Common myeloid progenitor, CD34-positive (primary cell): ENCODE measurements around the gene AGMO.

Source experiments
- CTCF ChIA-PET: fragments of 350-600 bp; sonication (Branson Sonifier 250); formaldehyde crosslinking; loops from one replicate; lab custom pipeline; 2021; ENCODE audit warnings: antibody characterized with exemption; lab: Charles Lee
- POLR2A ChIA-PET: fragments of 350-600 bp; sonication (Branson Sonifier 250); formaldehyde crosslinking; loops from one replicate; lab custom pipeline; 2021; ENCODE audit warnings: antibody characterized with exemption; lab: Charles Lee
- DNase-seq, 3 donors: peaks; one replicate each; pipeline versions ENCODE4 v3.0.0 to v3.0.0-alpha.2; 2013
- H3K27ac ChIP-seq, 2 experiments: 1 replicate in 1 of 2; 2 replicates in 1 of 2; pipeline ENCODE4 v1.7.0; 2013; ENCODE audit warnings: inconsistent platforms in 2 of 2, low read length in 2 of 2, mild to moderate bottlenecking in 2 of 2, low read depth in 1 of 2, moderate library complexity in 1 of 2; ENCODE audit not compliant: severe bottlenecking in 2 of 2, insufficient read depth in 1 of 2, poor library complexity in 1 of 2
- H3K27me3 ChIP-seq, 5 experiments: replicated peaks in 2 of 5; 1 replicate in 3 of 5; 2 replicates in 2 of 5; pipeline versions ENCODE4 v1.6.1 to v1.7.0; 2013; ENCODE audit warnings: low read length in 4 of 5, mild to moderate bottlenecking in 2 of 5, moderate library complexity in 2 of 5, inconsistent platforms in 1 of 5; ENCODE audit not compliant: insufficient read depth in 5 of 5, control insufficient read depth in 4 of 5
- H3K36me3 ChIP-seq, 4 experiments: 1 replicate in 2 of 4; 2 replicates in 2 of 4; pipeline versions ENCODE4 v1.6.1 to v1.7.0; 2013; ENCODE audit warnings: low read length in 3 of 4, control low read depth in 1 of 4, mild to moderate bottlenecking in 1 of 4; ENCODE audit not compliant: control insufficient read depth in 4 of 4, insufficient read depth in 4 of 4
- H3K4me1 ChIP-seq, 4 experiments: 1 replicate in 3 of 4; 2 replicates in 1 of 4; pipeline versions ENCODE4 v1.6.1 to v1.7.1; 2013; ENCODE audit warnings: low read length in 3 of 4, mild to moderate bottlenecking in 3 of 4, control low read depth in 1 of 4, inconsistent platforms in 1 of 4, moderate library complexity in 1 of 4; ENCODE audit not compliant: control insufficient read depth in 4 of 4, insufficient read depth in 4 of 4; ENCODE audit errors: control extremely low read depth in 1 of 4
- H3K4me3 ChIP-seq, 7 experiments: 1 replicate in 4 of 7; 2 replicates in 3 of 7; pipeline versions ENCODE4 v1.5.1 to v1.7.0; 2013; ENCODE audit warnings: mild to moderate bottlenecking in 7 of 7, low read length in 6 of 7, moderate library complexity in 6 of 7, inconsistent platforms in 2 of 7, low read depth in 2 of 7, control low read depth in 1 of 7; ENCODE audit not compliant: insufficient read depth in 4 of 7, control insufficient read depth in 1 of 7; ENCODE audit errors: extremely low read depth in 1 of 7
- H3K9me3 ChIP-seq, 5 experiments: 1 replicate in 4 of 5; 2 replicates in 1 of 5; pipeline versions ENCODE4 v1.6.1 to v1.7.1; 2013; ENCODE audit warnings: low read length in 4 of 5, mild to moderate bottlenecking in 2 of 5, inconsistent platforms in 1 of 5, low read depth in 1 of 5, moderate library complexity in 1 of 5; ENCODE audit not compliant: control insufficient read depth in 4 of 5, insufficient read depth in 2 of 5; ENCODE audit errors: control extremely low read depth in 1 of 5
- WGBS: methylation state at CpG from one replicate; pipeline ENCODE4 v1.1.5; 2013; ENCODE audit not compliant: insufficient coverage; 5-methylcytosine and 5-hydroxymethylcytosine counted together

The AGMO gene

DNA sequence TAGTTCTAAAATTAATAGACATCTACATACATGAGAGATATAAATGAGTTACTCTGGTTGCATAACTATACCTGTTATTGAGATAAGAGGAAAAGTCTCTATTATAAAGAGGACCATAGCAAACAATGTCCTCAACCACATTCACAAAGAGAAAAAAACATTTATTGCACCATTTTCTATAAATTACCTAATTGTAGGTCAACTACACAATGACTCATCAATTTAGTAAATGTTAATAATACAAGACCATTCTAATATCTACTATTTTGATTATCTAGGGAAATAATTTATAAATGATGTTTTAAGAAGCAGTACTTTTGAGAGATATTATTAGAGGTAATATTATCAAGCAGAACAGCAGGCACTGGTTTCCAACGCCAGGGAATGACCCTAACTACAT is 246.1 kb downstream of the AGMO start:
- no peak overlapping the region for H3K27ac ChIP-seq
- H3K36me3 ChIP-seq, result no peaks in the 10 kb centered on the region
- no CpG with 5 or more reads among the region's 1 CpG for WGBS
- POLR2A ChIA-PET, result no interaction called here
- H3K4me3 ChIP-seq, result no peak overlapping the region
- H3K4me1 ChIP-seq, result peaks cover 0 to 5% (median 0%) of the 10 kb centered on the region in 4 experiments
- CTCF ChIA-PET, result interaction anchor here (1.1 to 1.2 kb wide), 2 partner anchors 9 to 11 kb away, joined by 3 to 4 read pairs; no protein-coding TSS in a partner anchor
- peaks cover 0 to 2% (median 0%) of the 10 kb centered on the region in 5 experiments for H3K9me3 ChIP-seq
- DNase-seq, result no peak
- no peaks in the 10 kb centered on the region for H3K27me3 ChIP-seq

DNA sequence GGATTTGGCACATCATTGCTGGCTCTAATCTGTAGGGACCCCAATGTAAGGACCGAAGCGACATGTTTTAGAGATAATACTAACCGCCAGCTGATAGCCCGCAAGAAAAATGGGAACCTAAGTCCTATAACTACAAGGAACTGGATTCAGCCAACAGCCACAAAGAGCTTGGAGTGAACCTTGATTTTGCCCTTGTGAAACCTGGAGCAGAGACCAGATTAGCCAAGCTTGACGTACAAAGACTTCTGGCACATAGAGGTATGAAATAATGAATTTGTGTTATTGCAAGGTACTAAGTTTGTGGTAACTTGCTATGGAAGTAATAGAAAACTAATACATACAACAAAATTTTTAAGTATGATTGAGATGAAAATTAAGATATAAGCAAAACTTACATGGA is 246.9 kb downstream of the AGMO start:
- POLR2A ChIA-PET, result no interaction called here
- CTCF ChIA-PET, result interaction anchor here (1.1 kb wide), 1 partner anchor 10 kb away, joined by 4 read pairs; no protein-coding TSS in a partner anchor
- Histone ChIP-seq H3K9me3 (peaks cover 0 to 2% (median 0%) of the 10 kb centered on the region in 5 experiments), H3K27ac (no peak overlapping the region), H3K27me3 (no peaks in the 10 kb centered on the region), H3K4me3 (no peak overlapping the region), H3K4me1 (peaks cover 0 to 5% (median 0%) of the 10 kb centered on the region in 4 experiments), H3K36me3 (no peaks in the 10 kb centered on the region)
- no peak for DNase-seq
- 97% methylated on average over 4 of the region's 5 CpGs for WGBS

DNA sequence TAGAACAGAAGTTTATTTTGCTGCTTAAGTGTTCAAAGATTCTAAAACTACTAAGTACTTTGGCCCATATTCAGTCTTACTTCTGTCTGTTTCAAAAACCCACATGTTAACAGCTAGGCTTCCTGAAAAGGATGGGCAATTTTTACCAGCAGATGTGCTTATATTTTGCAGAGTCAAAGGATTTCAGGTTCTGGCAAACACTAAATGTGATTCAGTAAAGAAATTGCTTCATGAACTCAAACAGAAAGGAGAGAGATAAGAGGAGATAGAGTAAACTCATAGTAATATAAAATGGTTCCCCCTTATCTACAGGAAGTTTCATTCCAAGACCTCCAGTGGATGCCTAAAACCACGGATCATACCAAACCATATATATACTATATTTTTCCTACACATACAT is 248.5 kb downstream of the AGMO start:
- H3K4me1 ChIP-seq, result peaks cover 0 to 5% (median 0%) of the 10 kb centered on the region in 4 experiments
- no peak overlapping the region for H3K4me3 ChIP-seq
- POLR2A ChIA-PET, result no interaction called here
- DNase-seq, result peak in 2 of 3 donors; percentile 14 to 40
- H3K27me3 ChIP-seq, result no peaks in the 10 kb centered on the region
- CTCF ChIA-PET, result interaction anchor here (0.6 to 0.7 kb wide), 2 partner anchors 9 to 115 kb away, joined by 3 read pairs; no protein-coding TSS in a partner anchor
- WGBS, result no CpG with 5 or more reads among the region's 1 CpG
- peak overlapping the region in 1 of 2 experiments; percentile 5 for H3K27ac ChIP-seq
- H3K9me3 ChIP-seq, result peaks cover 0 to 2% (median 0%) of the 10 kb centered on the region in 5 experiments
- H3K36me3 ChIP-seq, result no peaks in the 10 kb centered on the region

- CTCF ChIA-PET, result interaction anchor here (0.7 kb wide), 1 partner anchor 10 kb away, joined by 3 read pairs; no protein-coding TSS in a partner anchor
- DNase-seq, result no peak
- H3K9me3 ChIP-seq, result peaks cover 0 to 2% (median 0%) of the 10 kb centered on the region in 5 experiments
- no peak overlapping the region for H3K27ac ChIP-seq
- POLR2A ChIA-PET, result no interaction called here
- WGBS, result no CpG with 5 or more reads among the region's 1 CpG
- no peaks in the 10 kb centered on the region for H3K27me3 ChIP-seq
- H3K4me3 ChIP-seq, result no peak overlapping the region
- H3K36me3 ChIP-seq, result no peaks in the 10 kb centered on the region
- peaks cover 0 to 5% (median 0%) of the 10 kb centered on the region in 4 experiments for H3K4me1 ChIP-seq
These were observed 251.9 kb downstream of the AGMO start for GRCh38 chr7:15309872-15310271.

DNA sequence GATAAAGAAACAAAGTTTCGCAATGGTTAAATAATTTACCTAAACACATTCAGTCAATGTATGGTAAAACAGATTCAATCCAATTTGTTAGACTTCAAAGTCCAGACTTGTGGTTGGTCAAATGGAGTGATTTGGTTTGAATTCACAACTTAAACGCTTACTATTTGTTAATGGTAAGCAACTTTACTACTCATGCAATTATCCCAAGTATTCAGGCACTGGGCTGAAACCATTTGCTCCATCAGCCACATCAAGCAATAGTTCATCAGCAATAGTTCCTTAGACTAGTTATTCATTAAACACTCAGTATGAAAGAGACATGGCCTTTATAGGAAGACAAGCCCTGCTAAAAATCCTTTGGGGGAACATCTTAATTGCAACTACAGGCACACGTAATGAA is 253.0 kb downstream of the AGMO start:
- 100% methylated on average over 1 of the region's 3 CpGs for WGBS
- H3K9me3 ChIP-seq, result no peaks in the 10 kb centered on the region
- DNase-seq, result no peak
- peaks cover 0 to 5% (median 0%) of the 10 kb centered on the region in 4 experiments for H3K4me1 ChIP-seq
- ChIA-PET CTCF (no interaction called here), POLR2A (no interaction called here)
- H3K27me3 ChIP-seq, result no peaks in the 10 kb centered on the region
- no peak overlapping the region for H3K27ac ChIP-seq
- H3K4me3 ChIP-seq, result no peak overlapping the region
- H3K36me3 ChIP-seq, result no peaks in the 10 kb centered on the region

- no peak overlapping the region for H3K27ac ChIP-seq
- ChIA-PET POLR2A (no interaction called here), CTCF (no interaction called here)
- peak in 2 of 3 donors; percentile 14 to 15 for DNase-seq
- no peaks in the 10 kb centered on the region for H3K9me3 ChIP-seq
- H3K4me3 ChIP-seq, result no peak overlapping the region
- no peaks in the 10 kb centered on the region for H3K27me3 ChIP-seq
- H3K4me1 ChIP-seq, result no peaks in the 10 kb centered on the region
- H3K36me3 ChIP-seq, result no peaks in the 10 kb centered on the region
These were observed 255.5 kb downstream of the AGMO start for GRCh38 chr7:15306296-15306695.

- Histone ChIP-seq H3K27me3 (no peaks in the 10 kb centered on the region), H3K4me1 (no peaks in the 10 kb centered on the region), H3K36me3 (no peaks in the 10 kb centered on the region), H3K27ac (no peak overlapping the region), H3K9me3 (no peaks in the 10 kb centered on the region), H3K4me3 (no peak overlapping the region)
- 100% methylated on average over 1 of the region's 2 CpGs for WGBS
- peak; percentile 52 to 61 (median 58) for DNase-seq
- CTCF ChIA-PET, result interaction anchor here (0.9 to 1.6 kb wide), 4 partner anchors 8 to 768 kb away, joined by 3 to 4 read pairs (median 4); no protein-coding TSS in a partner anchor
- POLR2A ChIA-PET, result no interaction called here
These were observed 256.7 kb downstream of the AGMO start for GRCh38 chr7:15305002-15305600.
